Mucosa of stomach (tissue), 1 donor: ENCODE measurements around the gene CGB7.
"Not testable (repeated sequence)": the region's sequence is repeated elsewhere in the genome, so short reads cannot be mapped to it uniquely, and the experiment has no call there.

Experiments used
- H3K27me3 ChIP-seq: one replicate; pipeline ENCODE4 v1.7.0; 2013; ENCODE audit warnings: mild to moderate bottlenecking, low read length; ENCODE audit not compliant: control insufficient read depth, insufficient read depth
- H3K36me3 ChIP-seq: one replicate; pipeline ENCODE4 v1.7.0; 2013; ENCODE audit warnings: low read length; ENCODE audit not compliant: control insufficient read depth, insufficient read depth
- H3K4me1 ChIP-seq: one replicate; pipeline ENCODE4 v1.7.0; 2013; ENCODE audit warnings: mild to moderate bottlenecking, low read length; ENCODE audit not compliant: control insufficient read depth, insufficient read depth
- H3K4me3 ChIP-seq: one replicate; pipeline ENCODE4 v1.7.0; 2013; ENCODE audit warnings: low read length
- H3K9ac ChIP-seq: one replicate; pipeline ENCODE4 v1.7.0; 2013; ENCODE audit warnings: mild to moderate bottlenecking, low read length, moderate library complexity
- H3K9me3 ChIP-seq: one replicate; pipeline ENCODE4 v1.7.0; 2013; ENCODE audit warnings: mild to moderate bottlenecking, low read length, moderate library complexity; ENCODE audit not compliant: control insufficient read depth
- donor health status: Pancreatic carcinoma.

Gene CGB7

GRCh38 chr19:49069026-49069425, 11.5 kb upstream of the CGB7 start:
- Histone ChIP-seq H3K36me3 (no peaks in the 10 kb centered on the region), H3K4me3 (no peak overlapping the region), H3K4me1 (peaks cover 6% of the 10 kb centered on the region), H3K27me3 (peaks cover 72% of the 10 kb centered on the region), H3K9me3 (no peaks in the 10 kb centered on the region), H3K9ac (no peak overlapping the region)

GRCh38 chr19:49067554-49067953, 10.0 kb upstream of the CGB7 start:
- peaks cover 6% of the 10 kb centered on the region for H3K4me1 ChIP-seq
- H3K9me3 ChIP-seq, result no peaks in the 10 kb centered on the region
- no peak overlapping the region for H3K9ac ChIP-seq
- H3K27me3 ChIP-seq, result peaks cover 62% of the 10 kb centered on the region
- no peaks in the 10 kb centered on the region for H3K36me3 ChIP-seq
- H3K4me3 ChIP-seq, result no peak overlapping the region

DNA sequence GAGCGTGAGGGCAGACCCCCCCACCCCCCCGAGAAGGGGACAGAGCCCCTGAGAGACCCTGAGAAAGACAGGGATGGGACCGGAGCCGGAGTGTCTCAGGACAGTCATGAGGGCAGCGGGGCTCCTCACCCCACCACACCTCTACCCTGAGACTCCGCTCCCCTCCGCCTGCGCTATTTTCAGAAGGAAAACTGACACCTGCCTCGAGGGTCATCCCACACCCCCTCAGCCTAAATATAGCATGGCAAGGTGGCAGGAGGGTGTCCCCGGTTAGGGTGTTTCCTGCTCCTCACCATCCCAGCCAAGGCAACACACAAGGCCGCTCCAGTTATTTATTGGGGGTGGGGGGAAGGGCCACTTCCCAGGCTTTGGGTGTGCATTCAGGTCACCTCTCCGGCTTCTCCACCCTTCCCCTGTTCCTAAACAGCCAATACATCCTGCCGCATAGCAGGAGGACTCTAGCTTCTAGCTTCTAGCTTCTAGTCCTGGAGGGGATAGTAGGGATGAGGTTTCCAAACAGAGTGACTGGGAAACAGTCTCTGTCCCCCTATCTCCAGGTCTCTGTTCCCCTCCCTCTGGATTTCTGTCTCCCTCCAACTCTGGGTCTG, 8.5 kb upstream of the CGB7 start:
- peaks cover 6% of the 10 kb centered on the region for H3K4me1 ChIP-seq
- H3K9me3 ChIP-seq, result no peaks in the 10 kb centered on the region
- no peaks in the 10 kb centered on the region for H3K36me3 ChIP-seq
- H3K9ac ChIP-seq, result no peak overlapping the region
- H3K27me3 ChIP-seq, result peaks cover 62% of the 10 kb centered on the region
- H3K4me3 ChIP-seq, result no peak overlapping the region

- Histone ChIP-seq H3K9me3 (no peaks in the 10 kb centered on the region), H3K27me3 (peaks cover 55% of the 10 kb centered on the region), H3K9ac (no peak within 1 kb of the TSS), H3K36me3 (no peaks in the 10 kb centered on the region), H3K4me3 (no peak within 1 kb of the TSS), H3K4me1 (peaks cover 6% of the 10 kb centered on the region)
Measured at GRCh38 chr19:49064768-49065611, 7.4 kb upstream of the CGB7 start, which contains the start of gene NTF4. NTF4 (minus strand) TSS chr19:49064818; CDS start chr19:49061997, 2,821 bp downstream.

DNA sequence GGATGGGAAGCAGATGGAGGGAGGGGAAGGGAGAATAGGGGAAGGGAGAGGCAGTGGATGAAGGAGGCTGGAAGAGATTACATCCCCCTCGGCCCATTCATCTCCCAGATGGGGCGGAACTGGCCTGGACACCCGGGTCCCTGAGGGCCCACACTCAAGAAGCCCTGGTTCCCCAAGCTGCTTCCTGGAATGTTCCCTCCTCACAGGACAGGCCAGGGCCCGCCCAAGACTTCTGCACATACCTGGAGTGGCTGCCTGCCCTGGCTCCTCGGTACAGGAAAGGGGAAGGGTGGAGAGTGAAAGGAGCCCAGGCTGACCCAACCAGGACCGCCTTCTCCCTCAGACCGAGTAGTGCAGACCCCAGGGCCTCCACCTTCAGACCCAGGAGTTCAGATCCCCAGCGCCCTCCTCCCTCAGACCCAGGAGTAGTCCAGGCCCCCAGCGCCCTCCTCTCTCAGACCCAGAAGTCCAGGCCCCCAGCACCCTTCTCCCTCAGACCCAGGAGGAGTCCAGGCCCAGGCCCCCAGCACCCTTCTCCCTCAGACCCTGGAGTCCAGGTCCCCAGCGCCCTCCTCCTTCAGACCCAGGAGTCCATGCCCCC, 6.6 kb upstream of the CGB7 start:
- Histone ChIP-seq H3K9ac (no peak overlapping the region), H3K4me3 (no peak overlapping the region)

GRCh38 chr19:49061445-49061844, 3.9 kb upstream of the CGB7 start:
- Histone ChIP-seq H3K27me3 (peaks cover 61% of the 10 kb centered on the region), H3K36me3 (no peaks in the 10 kb centered on the region), H3K4me1 (peaks cover 21% of the 10 kb centered on the region), H3K4me3 (no peak overlapping the region), H3K9me3 (no peaks in the 10 kb centered on the region), H3K9ac (no peak overlapping the region)

More for the DNA sequence above, 6.6 kb upstream of the CGB7 start:
- Histone ChIP-seq H3K9me3 (no peaks in the 10 kb centered on the region), H3K27me3 (peaks cover 54% of the 10 kb centered on the region), H3K4me1 (peaks cover 6% of the 10 kb centered on the region), H3K36me3 (no peaks in the 10 kb centered on the region)

GRCh38 chr19:49061000-49061399, 3.5 kb upstream of the CGB7 start:
- H3K27me3 ChIP-seq, result peaks cover 61% of the 10 kb centered on the region
- H3K4me1 ChIP-seq, result peaks cover 25% of the 10 kb centered on the region
- H3K4me3 ChIP-seq, result no peak overlapping the region

GRCh38 chr19:49059053-49059452, 1.5 kb upstream of the CGB7 start:
- no peaks in the 10 kb centered on the region for H3K9me3 ChIP-seq
- H3K27me3 ChIP-seq, result peaks cover 52% of the 10 kb centered on the region
- H3K36me3 ChIP-seq, result no peaks in the 10 kb centered on the region
- no peak overlapping the region for H3K4me3 ChIP-seq
- H3K4me1 ChIP-seq, result peaks cover 24% of the 10 kb centered on the region
- no peak overlapping the region for H3K9ac ChIP-seq

More at GRCh38 chr19:49061000-49061399, 3.5 kb upstream of the CGB7 start:
- Histone ChIP-seq H3K9ac (no peak overlapping the region), H3K36me3 (no peaks in the 10 kb centered on the region), H3K9me3 (no peaks in the 10 kb centered on the region)

DNA sequence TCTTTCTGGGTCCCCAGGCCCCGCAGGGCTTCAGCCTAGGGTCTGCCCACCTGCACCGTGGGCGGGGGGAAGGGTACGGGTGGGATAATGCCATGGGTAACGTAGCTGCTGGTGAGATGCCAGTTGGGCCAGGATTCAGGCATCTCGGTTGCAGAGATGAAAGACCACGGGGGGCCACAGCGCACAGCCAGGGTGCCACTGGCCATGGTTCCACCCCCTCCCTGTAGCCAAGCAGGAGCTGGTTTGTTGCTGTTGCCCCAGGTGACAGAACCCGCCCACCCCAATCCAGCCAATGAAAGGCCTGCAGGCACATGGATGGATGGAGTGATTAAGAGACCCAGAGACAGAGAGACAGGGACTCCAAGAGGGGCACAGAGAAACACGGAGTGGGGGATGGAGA, 1.0 kb upstream of the CGB7 start:
- no peak overlapping the region for H3K4me3 ChIP-seq
- H3K9ac ChIP-seq, result no peak overlapping the region
- H3K9me3 ChIP-seq, result no peaks in the 10 kb centered on the region
- peaks cover 48% of the 10 kb centered on the region for H3K27me3 ChIP-seq
- H3K36me3 ChIP-seq, result no peaks in the 10 kb centered on the region
- H3K4me1 ChIP-seq, result peaks cover 24% of the 10 kb centered on the region

GRCh38 chr19:49056902-49057596, 500 bp downstream of the CGB7 start:
- not testable (repeated sequence) for H3K9ac ChIP-seq, H3K36me3 ChIP-seq, H3K9me3 ChIP-seq, H3K4me3 ChIP-seq
- peaks cover 45% of the 10 kb centered on the region for H3K27me3 ChIP-seq
- H3K4me1 ChIP-seq, result peaks cover 24% of the 10 kb centered on the region

GRCh38 chr19:49056101-49056901, 1.2 kb downstream of the CGB7 start:
- H3K4me3 ChIP-seq, result peak overlapping the region; percentile 33
- H3K27me3 ChIP-seq, result peaks cover 39% of the 10 kb centered on the region
- H3K36me3 ChIP-seq, result no peaks in the 10 kb centered on the region
- no peaks in the 10 kb centered on the region for H3K9me3 ChIP-seq
- H3K9ac ChIP-seq, result peak overlapping the region; percentile 25
- H3K4me1 ChIP-seq, result peaks cover 24% of the 10 kb centered on the region
